Neural progenitor cell (in vitro differentiated cells): ENCODE measurements around the gene CCL13.

ENCODE experiments used
- EZH2phosphoT487 ChIP-seq: fragments of 200-600 bp; sonication (generic); IDR thresholded peaks from 2 replicates; pipeline ENCODE4 v1.6.1; 2017; ENCODE audit warnings: antibody characterized with exemption
- TF ChIP-seq, protein P1 (sequence below): fragments of 200-600 bp; sonication (generic); IDR thresholded peaks from 2 replicates; pipeline ENCODE4 v1.5.1; 2017; ENCODE audit warnings: antibody characterized with exemption, mild to moderate bottlenecking

DNA sequence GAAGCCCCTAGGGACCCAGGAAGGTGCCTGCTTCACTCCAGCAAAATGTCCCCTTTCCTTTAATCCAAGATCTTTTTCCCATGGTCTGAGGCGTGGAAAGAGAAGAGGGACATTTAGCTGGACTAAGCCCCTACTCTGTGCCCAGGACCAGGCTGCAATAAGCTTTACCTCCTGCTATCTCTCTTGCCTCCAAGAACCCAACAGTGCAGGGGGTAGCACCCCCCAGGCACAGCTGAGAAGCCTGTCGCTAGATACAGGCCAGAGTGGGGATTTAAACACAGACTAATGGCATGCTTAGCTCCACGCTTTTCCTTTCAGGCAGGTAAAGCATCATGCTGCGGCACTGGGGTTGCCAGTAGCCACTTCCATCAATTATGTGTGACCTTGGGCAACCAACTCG is 31.3 kb downstream of the CCL13 start:
- TF ChIP-seq, protein P1, sequence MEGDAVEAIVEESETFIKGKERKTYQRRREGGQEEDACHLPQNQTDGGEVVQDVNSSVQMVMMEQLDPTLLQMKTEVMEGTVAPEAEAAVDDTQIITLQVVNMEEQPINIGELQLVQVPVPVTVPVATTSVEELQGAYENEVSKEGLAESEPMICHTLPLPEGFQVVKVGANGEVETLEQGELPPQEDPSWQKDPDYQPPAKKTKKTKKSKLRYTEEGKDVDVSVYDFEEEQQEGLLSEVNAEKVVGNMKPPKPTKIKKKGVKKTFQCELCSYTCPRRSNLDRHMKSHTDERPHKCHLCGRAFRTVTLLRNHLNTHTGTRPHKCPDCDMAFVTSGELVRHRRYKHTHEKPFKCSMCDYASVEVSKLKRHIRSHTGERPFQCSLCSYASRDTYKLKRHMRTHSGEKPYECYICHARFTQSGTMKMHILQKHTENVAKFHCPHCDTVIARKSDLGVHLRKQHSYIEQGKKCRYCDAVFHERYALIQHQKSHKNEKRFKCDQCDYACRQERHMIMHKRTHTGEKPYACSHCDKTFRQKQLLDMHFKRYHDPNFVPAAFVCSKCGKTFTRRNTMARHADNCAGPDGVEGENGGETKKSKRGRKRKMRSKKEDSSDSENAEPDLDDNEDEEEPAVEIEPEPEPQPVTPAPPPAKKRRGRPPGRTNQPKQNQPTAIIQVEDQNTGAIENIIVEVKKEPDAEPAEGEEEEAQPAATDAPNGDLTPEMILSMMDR: no peak
- TF ChIP-seq EZH2phosphoT487: no peak
